Loucy (cell line): ENCODE data around the gene RUNDC3A.

Source experiments
- H2AFZ ChIP-seq: fragments of 200-600 bp; sonication (generic); 2 replicates; pipeline ENCODE4 v1.6.0; 2016; ENCODE audit warnings: antibody characterized with exemption, mild to moderate bottlenecking, low read length, moderate library complexity
- H3F3A ChIP-seq: fragments of 200-600 bp; 2 replicates; pipeline ENCODE4 v1.6.0; 2016; ENCODE audit warnings: antibody characterized with exemption, low read depth, mild to moderate bottlenecking
- H3K27me3 ChIP-seq: fragments of 200-600 bp; sonication (generic); 2 replicates; pipeline ENCODE4 v1.6.1; 2014; ENCODE audit warnings: low read length, mild to moderate bottlenecking; ENCODE audit not compliant: insufficient read depth, poor library complexity, severe bottlenecking
- H3K36me3 ChIP-seq: fragments of 200-600 bp; sonication (generic); 2 replicates; pipeline ENCODE4 v1.6.1; 2016; ENCODE audit warnings: low read length; ENCODE audit not compliant: insufficient read depth
- H3K4me1 ChIP-seq: fragments of 200-600 bp; sonication (generic); 2 replicates; pipeline ENCODE4 v1.5.1; 2014; ENCODE audit warnings: low read length, mild to moderate bottlenecking; ENCODE audit not compliant: insufficient read depth, poor library complexity, severe bottlenecking
- H3K4me2 ChIP-seq: fragments of 200-600 bp; sonication (generic); 2 replicates; pipeline ENCODE4 v1.6.0; 2014; ENCODE audit warnings: antibody characterized with exemption, low read length, low read depth, mild to moderate bottlenecking; ENCODE audit not compliant: poor library complexity, severe bottlenecking
- H3K4me3 ChIP-seq: fragments of 200-600 bp; sonication (generic); 2 replicates; pipeline ENCODE4 v1.5.1; 2014; ENCODE audit warnings: low read length, mild to moderate bottlenecking, mixed read lengths; ENCODE audit not compliant: poor library complexity, severe bottlenecking
- H3K79me2 ChIP-seq: fragments of 200-600 bp; sonication (generic); 2 replicates; pipeline ENCODE4 v1.6.1; 2014; ENCODE audit warnings: low read length; ENCODE audit not compliant: insufficient read depth
- H3K9ac ChIP-seq: fragments of 200-600 bp; sonication (generic); 2 replicates; pipeline ENCODE4 v1.6.0; 2014; ENCODE audit warnings: mild to moderate bottlenecking, low read depth, low read length, moderate library complexity; ENCODE audit not compliant: poor library complexity, severe bottlenecking
- H3K9me2 ChIP-seq: fragments of 200-600 bp; sonication (generic); replicated peaks from 2 replicates; pipeline ENCODE4 v1.6.1; 2016; ENCODE audit warnings: low read depth, low read length, mixed read lengths
- H3K9me3 ChIP-seq: fragments of 200-600 bp; sonication (generic); 2 replicates; pipeline ENCODE4 v1.6.1; 2014; ENCODE audit warnings: mild to moderate bottlenecking, antibody characterized with exemption, low read length, low read depth; ENCODE audit not compliant: insufficient read depth
- H4K20me1 ChIP-seq: fragments of 200-600 bp; sonication (generic); 2 replicates; pipeline ENCODE4 v1.6.0; 2014; ENCODE audit warnings: antibody characterized with exemption, low read length, mild to moderate bottlenecking; ENCODE audit not compliant: insufficient read depth, poor library complexity, severe bottlenecking
- CTCF ChIP-seq: fragments of 200-600 bp; sonication (generic); conservative IDR thresholded peaks from 2 replicates; pipeline ENCODE4 v1.5.1; 2014; ENCODE audit warnings: mild to moderate bottlenecking, antibody characterized with exemption, low read length
- EZH2phosphoT487 ChIP-seq: fragments of 200-600 bp; IDR thresholded peaks from 2 replicates; pipeline ENCODE4 v1.6.1; 2018; ENCODE audit warnings: antibody characterized with exemption, mild to moderate bottlenecking, moderate library complexity, borderline replicate concordance

The RUNDC3A gene

GRCh38 chr17:44334727-44335126, 26.3 kb downstream of the RUNDC3A start:
- no peaks in the 10 kb centered on the region for H3K9me2 ChIP-seq
- H3K9ac ChIP-seq, result no peak overlapping the region
- H3F3A ChIP-seq, result no peaks in the 10 kb centered on the region
- H3K4me1 ChIP-seq, result no peaks in the 10 kb centered on the region
- no peak overlapping the region for H2AFZ ChIP-seq
- no peak for TF ChIP-seq CTCF
- TF ChIP-seq EZH2phosphoT487, result no peak
- no peak overlapping the region for H3K4me3 ChIP-seq
- no peak overlapping the region for H3K4me2 ChIP-seq
- no peaks in the 10 kb centered on the region for H3K79me2 ChIP-seq
- H4K20me1 ChIP-seq, result no peaks in the 10 kb centered on the region
- no peaks in the 10 kb centered on the region for H3K9me3 ChIP-seq
- no peaks in the 10 kb centered on the region for H3K36me3 ChIP-seq
- no peaks in the 10 kb centered on the region for H3K27me3 ChIP-seq

- H4K20me1 ChIP-seq, result no peaks in the 10 kb centered on the region
- H3K4me2 ChIP-seq, result no peak overlapping the region
- H3K36me3 ChIP-seq, result no peaks in the 10 kb centered on the region
- H3K79me2 ChIP-seq, result no peaks in the 10 kb centered on the region
- no peak overlapping the region for H2AFZ ChIP-seq
- no peak overlapping the region for H3K4me3 ChIP-seq
- H3K27me3 ChIP-seq, result no peaks in the 10 kb centered on the region
- no peak overlapping the region for H3K9ac ChIP-seq
- H3K9me2 ChIP-seq, result no peaks in the 10 kb centered on the region
- no peaks in the 10 kb centered on the region for H3F3A ChIP-seq
- no peaks in the 10 kb centered on the region for H3K4me1 ChIP-seq
- TF ChIP-seq CTCF (no peak), EZH2phosphoT487 (no peak)
- no peaks in the 10 kb centered on the region for H3K9me3 ChIP-seq
Observed at GRCh38 chr17:44335564-44335963, 27.2 kb downstream of the RUNDC3A start.

GRCh38 chr17:44335968-44336367, 27.6 kb downstream of the RUNDC3A start:
- Histone ChIP-seq H3K4me3 (no peak overlapping the region), H3K79me2 (no peaks in the 10 kb centered on the region), H3K9me2 (no peaks in the 10 kb centered on the region), H3K36me3 (no peaks in the 10 kb centered on the region), H2AFZ (no peak overlapping the region), H3F3A (no peaks in the 10 kb centered on the region), H3K4me2 (no peak overlapping the region), H3K27me3 (no peaks in the 10 kb centered on the region), H4K20me1 (no peaks in the 10 kb centered on the region), H3K9me3 (no peaks in the 10 kb centered on the region), H3K9ac (no peak overlapping the region), H3K4me1 (no peaks in the 10 kb centered on the region)
- TF ChIP-seq CTCF (no peak), EZH2phosphoT487 (no peak)
